DMS153 (cell line): ENCODE data around the gene CATSPERB.
"Not testable (repeated sequence)": the region's sequence is repeated elsewhere in the genome, so short reads cannot be mapped to it uniquely, and the experiment has no call there.

Source experiments
- DNase-seq: peaks from one replicate; lab custom pipeline; 2025; lab: John Stamatoyannopoulos, UW

CATSPERB gene

DNA sequence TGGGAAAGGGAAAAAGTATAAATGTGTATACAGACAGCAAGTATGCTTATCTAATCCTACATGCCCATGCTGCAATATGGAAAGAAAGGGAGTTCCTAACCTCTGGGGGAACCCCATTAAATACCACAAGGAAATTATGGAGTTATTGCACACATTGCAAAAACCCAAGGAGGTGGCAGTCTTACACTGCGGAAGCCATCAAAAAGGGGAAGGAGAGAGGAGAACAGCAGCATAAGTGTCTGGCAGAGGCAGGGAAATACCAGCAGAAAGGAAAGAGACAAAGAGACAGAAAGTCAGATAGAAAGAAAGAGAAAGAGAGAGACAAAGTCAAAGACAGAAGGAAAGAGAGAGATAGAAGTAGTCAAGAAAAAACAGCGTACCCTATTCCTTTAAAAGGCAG, 64.8 kb downstream of the CATSPERB start:
- not testable (repeated sequence) for DNase-seq

GRCh38 chr14:91660790-91661189, 71.1 kb downstream of the CATSPERB start:
- DNase-seq: no peak

DNA sequence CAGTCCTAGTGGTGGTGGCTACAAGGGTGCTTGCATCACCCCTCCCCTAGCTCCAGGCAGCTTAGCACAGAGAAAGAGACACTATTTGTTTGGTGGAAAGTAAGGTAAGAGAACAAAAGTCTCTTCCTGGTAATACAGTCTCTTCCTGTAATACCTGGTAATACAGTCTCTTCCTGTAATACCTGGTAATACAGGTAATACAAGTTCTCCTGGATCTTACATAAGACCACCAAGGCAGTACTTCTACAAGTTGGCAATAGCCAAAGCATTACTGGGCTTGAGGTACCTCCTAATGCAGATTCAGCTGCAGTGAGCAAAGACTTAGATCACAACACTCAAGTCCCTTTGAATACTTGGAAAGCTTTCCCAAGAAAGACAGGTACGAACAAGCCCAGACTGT, 77.0 kb downstream of the CATSPERB start:
- no peak for DNase-seq

DNA sequence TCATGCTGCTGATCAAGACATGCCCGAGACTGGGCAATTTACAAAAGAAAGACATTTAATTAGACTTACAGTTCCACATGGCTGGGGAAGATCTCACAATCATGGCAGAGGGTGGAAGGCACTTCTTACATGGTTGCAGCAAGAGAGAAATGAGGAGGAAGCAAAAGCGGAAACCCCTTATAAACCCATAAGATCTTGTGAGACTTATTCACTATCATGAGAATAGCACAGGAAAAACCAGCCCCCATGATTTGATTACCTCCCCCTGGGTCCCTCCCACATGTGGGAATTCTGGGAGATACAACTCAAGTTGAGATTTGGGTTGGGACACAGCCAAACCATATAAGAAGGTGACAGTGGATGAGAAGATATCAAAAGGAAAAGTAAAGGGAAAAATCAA, 78.4 kb downstream of the CATSPERB start:
- DNase-seq: no peak

DNA sequence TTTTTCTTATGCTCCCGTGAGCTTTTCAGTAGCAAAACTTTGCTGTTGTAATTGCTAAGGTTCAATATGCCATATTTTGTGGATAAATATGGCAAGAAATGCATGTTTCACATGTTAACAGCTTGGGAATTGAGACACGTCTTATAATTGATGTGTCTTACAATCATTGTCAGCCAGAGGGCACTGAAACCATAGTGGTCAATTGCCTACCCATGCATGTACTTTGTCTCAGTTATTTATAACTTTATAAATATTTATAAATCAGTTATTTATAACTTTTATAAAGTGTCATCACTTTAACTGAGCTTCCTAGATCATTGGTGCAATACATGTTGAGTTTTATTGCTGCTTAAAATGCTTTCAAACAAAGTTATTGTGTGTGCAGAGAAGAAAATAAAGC, 82.0 kb downstream of the CATSPERB start:
- DNase-seq: no peak

DNA sequence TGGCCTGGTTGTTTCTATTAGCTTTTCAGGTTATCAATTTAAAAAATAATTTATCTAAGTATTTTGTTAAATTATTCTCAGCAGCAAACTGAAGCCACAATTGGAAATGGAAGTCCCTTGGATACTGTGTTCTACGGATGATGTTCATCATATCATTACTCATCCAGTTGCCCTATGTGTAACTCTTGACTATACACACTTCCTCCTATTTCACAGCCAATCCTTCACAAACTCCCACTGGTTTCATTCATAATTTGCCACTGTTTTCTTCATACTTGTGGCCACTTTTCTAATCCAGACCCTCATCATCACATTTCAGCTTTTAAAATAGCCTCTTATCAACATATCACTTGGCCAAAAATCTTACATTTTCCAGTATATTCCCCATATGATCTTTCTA, 84.0 kb downstream of the CATSPERB start:
- no peak for DNase-seq

DNA sequence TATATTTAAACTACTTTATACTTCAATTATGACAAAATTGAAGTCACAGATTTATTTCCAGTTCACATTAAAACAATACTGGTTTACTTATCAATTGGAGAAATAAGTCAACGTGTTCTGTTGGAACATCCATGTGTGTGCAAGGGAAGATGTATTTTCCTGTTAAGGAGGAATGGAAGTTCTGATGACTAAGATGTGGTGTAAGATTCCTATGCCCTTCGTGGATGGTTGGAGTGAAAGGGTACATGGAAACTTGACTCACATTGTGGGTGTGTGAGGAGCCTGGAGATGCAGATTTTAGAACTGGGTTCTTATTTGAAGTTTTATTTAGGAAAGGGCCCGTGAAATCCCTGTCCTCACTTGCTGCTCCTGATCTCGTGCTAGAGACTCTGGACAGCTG, 95.3 kb downstream of the CATSPERB start:
- no peak for DNase-seq

- DNase-seq: no peak
Measured at GRCh38 chr14:91624757-91625156, 107.1 kb downstream of the CATSPERB start.

GRCh38 chr14:91614187-91614586, 117.7 kb downstream of the CATSPERB start:
- DNase-seq: no peak

GRCh38 chr14:91613459-91614112, 118.3 kb downstream of the CATSPERB start:
- no peak for DNase-seq

GRCh38 chr14:91611528-91611927, 120.4 kb downstream of the CATSPERB start:
- DNase-seq: no peak

DNA sequence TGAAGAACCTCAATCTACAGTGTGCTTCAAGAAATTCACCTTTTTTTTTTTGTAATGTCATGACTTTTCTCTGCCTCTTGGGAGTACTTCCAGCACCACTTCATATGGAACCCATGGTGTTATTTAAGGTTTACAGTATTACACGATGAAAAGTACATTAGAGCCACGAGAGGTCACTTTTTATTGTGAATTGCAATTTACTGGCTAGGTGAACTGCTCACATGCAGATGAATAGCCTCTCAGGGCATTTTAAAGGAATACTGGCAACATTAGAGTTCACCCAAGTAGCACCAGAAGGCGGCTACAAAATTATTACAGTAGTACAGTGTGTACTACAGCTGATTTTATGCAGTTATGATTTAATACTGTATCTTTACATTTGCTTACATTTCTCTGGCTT, 122.7 kb downstream of the CATSPERB start:
- no peak for DNase-seq

- no peak for DNase-seq
Measured at GRCh38 chr14:91607322-91608047, 124.4 kb downstream of the CATSPERB start.

GRCh38 chr14:91606851-91607250, 125.0 kb downstream of the CATSPERB start:
- no peak for DNase-seq

DNA sequence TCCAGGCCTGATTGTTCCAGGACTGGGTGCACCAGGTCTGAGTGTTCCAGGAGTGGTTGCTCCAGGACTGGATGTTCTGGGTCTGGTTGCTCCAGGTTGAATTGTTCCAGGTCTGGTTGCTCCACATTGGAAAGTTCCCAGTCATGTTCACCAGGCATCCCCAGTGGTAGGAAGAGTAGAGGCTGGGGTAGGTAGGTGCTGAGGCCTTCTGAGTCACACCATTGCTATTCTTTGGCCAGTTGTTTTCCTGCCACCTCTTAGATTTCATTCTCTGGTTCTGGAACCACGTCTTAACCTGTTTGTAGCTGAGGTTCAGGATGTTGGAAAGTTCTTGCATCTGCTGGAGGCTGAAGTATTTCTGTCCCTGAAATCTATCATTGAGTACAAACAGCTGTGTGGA, 127.3 kb downstream of the CATSPERB start:
- DNase-seq: not testable (repeated sequence)

- DNase-seq: no peak
Measured at GRCh38 chr14:91599994-91600393, 131.9 kb downstream of the CATSPERB start.

- no peak for DNase-seq
Measured at GRCh38 chr14:91595736-91596135, 136.2 kb downstream of the CATSPERB start.

DNA sequence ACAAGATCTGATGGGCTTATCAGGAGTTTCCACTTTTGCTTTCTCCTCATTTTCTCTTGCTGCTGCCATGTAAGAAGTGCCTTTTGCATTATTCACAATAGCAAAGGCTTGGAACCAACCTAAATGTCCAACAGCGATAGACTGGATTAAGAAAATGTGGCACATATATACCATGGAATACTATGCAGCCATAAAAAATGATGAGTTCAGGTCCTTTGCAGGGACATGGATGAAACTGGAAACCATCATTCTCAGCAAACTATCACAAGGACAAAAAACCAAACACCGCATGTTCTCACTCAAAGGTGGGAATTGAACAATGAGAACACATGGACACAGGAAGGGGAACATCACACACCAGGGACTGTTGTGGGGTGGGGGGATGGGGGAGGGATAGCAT, 137.9 kb downstream of the CATSPERB start:
- not testable (repeated sequence) for DNase-seq

GRCh38 chr14:91586410-91586809, 145.5 kb downstream of the CATSPERB start:
- DNase-seq: no peak

GRCh38 chr14:91585856-91586255, 146.0 kb downstream of the CATSPERB start:
- no peak for DNase-seq

DNA sequence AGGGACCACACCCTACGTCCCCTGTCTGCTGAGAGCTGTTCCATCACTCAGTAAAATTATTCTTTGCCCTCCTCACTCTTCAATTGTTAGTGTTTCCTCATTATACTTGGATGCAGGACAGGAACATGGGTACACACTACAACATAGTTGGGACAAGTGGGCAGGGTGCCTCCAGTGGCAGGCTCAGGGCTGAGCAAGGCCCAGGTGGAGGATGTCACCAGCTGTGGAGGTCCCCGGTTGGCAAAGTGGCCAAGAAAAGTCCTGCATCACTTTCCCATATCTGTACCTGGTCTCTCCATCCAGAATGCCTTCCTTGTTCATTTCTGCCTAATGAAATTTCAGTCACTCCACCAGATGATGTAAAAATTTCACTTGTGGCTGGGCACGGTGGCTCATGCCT, 149.1 kb downstream of the CATSPERB start:
- no peak for DNase-seq

DNA sequence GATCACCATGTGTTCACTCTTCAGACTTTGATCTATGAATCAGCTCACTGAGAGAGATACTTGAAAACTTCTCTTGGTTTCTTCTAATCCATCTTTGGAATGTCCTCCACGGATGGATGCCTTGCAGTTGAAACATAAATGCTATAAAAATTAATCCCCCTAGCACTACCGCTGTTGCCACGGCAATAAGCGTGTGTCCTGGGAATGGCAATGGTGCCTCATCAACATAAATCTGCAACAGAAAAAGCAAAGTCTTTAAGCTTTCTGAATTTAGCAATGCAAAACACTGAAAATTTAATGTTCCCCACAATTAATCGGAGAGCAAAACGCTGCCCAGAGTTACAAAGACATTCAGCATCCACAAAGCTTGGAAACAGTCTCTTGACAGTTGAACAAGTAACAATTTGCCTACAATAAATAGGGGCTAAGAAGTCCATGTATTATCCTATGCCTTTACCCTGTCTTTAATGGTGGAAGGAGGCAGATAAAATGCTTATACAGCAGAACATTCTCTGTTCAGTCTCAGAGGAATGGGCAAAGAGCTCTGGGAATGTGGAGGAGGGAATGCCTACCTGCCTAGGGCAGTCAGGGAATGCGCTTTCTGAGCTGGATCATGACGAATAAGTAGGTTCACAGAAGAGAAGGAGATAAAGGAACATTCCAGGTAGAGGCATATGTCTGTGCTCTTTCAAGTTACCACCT, 150.9 kb downstream of the CATSPERB start:
- no peak for DNase-seq

DNA sequence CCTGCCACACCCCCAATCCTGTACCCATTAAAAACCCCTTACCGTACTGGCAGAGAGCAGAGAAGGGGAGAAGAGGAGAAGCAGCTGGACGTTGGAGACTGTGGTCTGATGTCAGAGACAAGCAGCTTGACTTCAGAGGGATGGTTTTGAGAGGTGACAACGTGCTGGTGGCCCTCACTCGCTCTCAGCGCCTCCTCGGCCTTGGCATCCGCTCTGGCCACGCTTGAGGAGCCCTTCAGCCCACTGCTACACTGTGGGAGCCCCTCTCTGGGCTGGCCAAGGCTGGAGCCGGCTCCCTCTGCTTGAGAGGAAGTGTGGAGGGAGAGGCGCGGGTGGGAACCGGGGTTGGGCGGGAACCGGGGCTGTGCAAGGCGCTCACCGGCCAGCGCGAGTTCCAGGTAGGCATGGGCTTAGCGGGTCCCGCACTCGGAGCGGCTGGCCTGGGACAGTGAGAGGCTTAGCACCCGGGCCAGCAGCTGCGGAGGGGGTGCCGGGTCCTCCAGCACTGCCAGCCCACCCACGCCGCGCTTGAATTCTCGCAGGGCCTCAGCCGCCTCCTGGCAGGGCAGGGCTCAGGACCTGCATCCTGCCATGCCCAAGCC, 154.2 kb downstream of the CATSPERB start:
- DNase-seq: no peak
